Muscle of leg (tissue), 11 donors: ENCODE results near the gene GZMA. TPM values are rescaled to one million over a fixed set of nuclear protein-coding genes. Genes with fewer than 3 reads are reported as not detected.
A peak's percentile ranks its signal among the peaks of the same experiment; 100 is the strongest.
"Not testable (repeated sequence)": the region's sequence is repeated elsewhere in the genome, so short reads cannot be mapped to it uniquely, and the experiment has no call there.

Experiments used
- DNase-seq: peaks from one replicate; pipeline ENCODE4 v3.0.0; 2013
- H3K27ac ChIP-seq: one replicate; pipeline ENCODE4 v1.5.1; 2013; ENCODE audit warnings: mild to moderate bottlenecking, low read length, control low read depth
- H3K27me3 ChIP-seq: one replicate; pipeline ENCODE4 v1.6.1; 2013; ENCODE audit warnings: low read length; ENCODE audit not compliant: control insufficient read depth, insufficient read depth
- H3K36me3 ChIP-seq: one replicate; pipeline ENCODE4 v1.6.1; 2013; ENCODE audit warnings: low read length; ENCODE audit not compliant: control insufficient read depth, insufficient read depth
- H3K4me1 ChIP-seq: one replicate; pipeline ENCODE4 v1.6.1; 2013; ENCODE audit warnings: low read length; ENCODE audit not compliant: control insufficient read depth, insufficient read depth
- H3K4me3 ChIP-seq: one replicate; pipeline ENCODE4 v1.5.1; 2013; ENCODE audit warnings: low read length, control low read depth
- H3K9me3 ChIP-seq: replicated peaks from 2 replicates; pipeline ENCODE4 v1.6.1; 2013; ENCODE audit warnings: low read depth, low read length; ENCODE audit not compliant: control insufficient read depth
- WGBS: methylation state at CpG from one replicate; pipeline ENCODE4 v1.1.5; 2013; ENCODE audit warnings: missing lambda C conversion rate; ENCODE audit not compliant: insufficient coverage; 5-methylcytosine and 5-hydroxymethylcytosine counted together
- polyA plus RNA-seq, 8 donors: library from polyadenylated mRNA; unstranded; fragments of 120-200 nt; gene quantifications; one replicate each; pipeline versions ENCODE4 v1.2.1 to v1.2.3, GENCODE V29; 2013; ENCODE audit warnings: inconsistent platforms in 1 of 8, low replicate concordance in 1 of 8; ENCODE audit not compliant: insufficient read length in 8 of 8, insufficient read depth in 1 of 8
- total RNA-seq: library from RNA; stranded (reverse); fragments of 120-200 nt; gene quantifications from one replicate; pipeline ENCODE4 v1.2.4, GENCODE V29; 2013

Gene GZMA
- total and polyA plus RNA-seq, 9 donors: 0.25 to 2.1 (median 0.85) TPM; not detected in 1

GRCh38 chr5:55105976-55106375 is 3.5 kb downstream of the GZMA start:
- not testable (repeated sequence) for H3K27ac ChIP-seq, H3K36me3 ChIP-seq, H3K9me3 ChIP-seq, H3K27me3 ChIP-seq, H3K4me1 ChIP-seq, H3K4me3 ChIP-seq, DNase-seq

- Histone ChIP-seq H3K4me3 (no peak overlapping the region), H3K4me1 (no peaks in the 10 kb centered on the region), H3K27ac (no peak overlapping the region), H3K36me3 (no peaks in the 10 kb centered on the region), H3K9me3 (no peaks in the 10 kb centered on the region), H3K27me3 (no peaks in the 10 kb centered on the region)
- DNase-seq: no peak
- WGBS: 65% methylated on average over 3 of the region's 3 CpGs
These were observed 6.2 kb downstream of the GZMA start for GRCh38 chr5:55108661-55109060.

DNA sequence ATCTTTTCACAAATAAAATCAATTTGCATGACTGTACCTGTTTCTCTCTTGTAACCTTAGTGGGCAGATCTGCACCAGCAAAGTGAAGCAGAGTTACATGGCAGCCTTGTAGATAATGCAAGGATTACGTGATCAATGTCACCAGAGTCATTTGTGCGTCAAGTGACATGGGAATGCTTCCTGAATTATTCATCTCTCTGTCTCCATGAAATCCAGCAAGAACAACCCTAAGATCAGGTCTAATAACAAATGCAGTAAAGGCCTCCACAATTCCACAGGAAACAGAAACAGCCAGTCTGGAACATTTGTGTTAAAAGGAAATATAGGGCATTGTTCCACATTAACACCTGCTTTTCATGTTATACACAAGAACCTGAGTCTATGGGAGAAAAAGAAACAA is 7.8 kb downstream of the GZMA start:
- Histone ChIP-seq H3K27me3 (no peaks in the 10 kb centered on the region), H3K9me3 (no peaks in the 10 kb centered on the region), H3K27ac (peak overlapping the region; percentile 42), H3K4me3 (no peak overlapping the region), H3K4me1 (no peaks in the 10 kb centered on the region), H3K36me3 (no peaks in the 10 kb centered on the region)
- DNase-seq: peak; percentile 37
- no CpG with 5 or more reads among the region's 2 CpGs for WGBS

DNA sequence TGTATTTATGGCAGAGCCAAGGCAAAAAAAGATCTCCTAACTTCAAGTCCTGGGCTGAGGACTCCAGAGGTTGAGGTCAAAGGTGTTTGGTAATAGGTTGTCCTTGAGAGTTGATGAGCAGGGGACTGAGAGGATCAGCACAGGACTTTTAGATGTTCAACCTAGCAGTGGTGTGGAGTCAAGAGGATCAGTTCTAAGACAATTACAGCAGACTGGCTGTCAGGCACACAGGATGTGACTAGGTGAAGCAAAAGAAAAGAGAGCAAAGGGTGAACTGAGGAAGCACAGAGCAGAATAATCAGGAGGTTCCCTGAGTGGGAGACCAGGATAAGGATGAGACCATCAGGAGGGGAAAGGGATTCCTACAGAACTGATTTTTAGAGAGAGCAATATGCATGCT is 10.9 kb downstream of the GZMA start:
- no peak overlapping the region for H3K4me3 ChIP-seq
- no peak overlapping the region for H3K27ac ChIP-seq
- no peaks in the 10 kb centered on the region for H3K4me1 ChIP-seq
- H3K36me3 ChIP-seq: no peaks in the 10 kb centered on the region
- H3K9me3 ChIP-seq: no peaks in the 10 kb centered on the region
- DNase-seq: no peak
- no peaks in the 10 kb centered on the region for H3K27me3 ChIP-seq

DNA sequence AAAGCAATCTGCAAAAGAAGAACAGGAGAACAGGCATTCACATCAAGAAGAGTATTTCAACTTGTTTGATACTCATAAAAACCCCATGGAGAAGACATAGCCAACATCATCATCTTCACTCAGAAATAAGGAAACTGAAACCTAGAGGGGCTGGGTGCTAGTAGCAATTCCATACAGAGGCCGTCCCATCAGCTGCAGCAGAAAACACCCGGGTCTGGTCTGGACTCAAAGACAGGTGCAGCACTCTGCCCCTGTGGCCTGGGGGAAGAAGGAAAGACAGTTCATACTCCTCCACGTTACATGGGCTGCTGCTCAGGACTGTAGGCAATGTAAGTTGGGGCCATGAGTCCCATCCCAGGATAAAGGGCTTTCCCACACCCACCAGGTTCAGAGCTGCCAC is 11.6 kb downstream of the GZMA start:
- Histone ChIP-seq H3K27ac (no peak overlapping the region), H3K4me3 (no peak overlapping the region), H3K36me3 (no peaks in the 10 kb centered on the region), H3K27me3 (no peaks in the 10 kb centered on the region), H3K9me3 (no peaks in the 10 kb centered on the region), H3K4me1 (no peaks in the 10 kb centered on the region)
- WGBS: no CpG with 5 or more reads among the region's 3 CpGs
- no peak for DNase-seq

DNA sequence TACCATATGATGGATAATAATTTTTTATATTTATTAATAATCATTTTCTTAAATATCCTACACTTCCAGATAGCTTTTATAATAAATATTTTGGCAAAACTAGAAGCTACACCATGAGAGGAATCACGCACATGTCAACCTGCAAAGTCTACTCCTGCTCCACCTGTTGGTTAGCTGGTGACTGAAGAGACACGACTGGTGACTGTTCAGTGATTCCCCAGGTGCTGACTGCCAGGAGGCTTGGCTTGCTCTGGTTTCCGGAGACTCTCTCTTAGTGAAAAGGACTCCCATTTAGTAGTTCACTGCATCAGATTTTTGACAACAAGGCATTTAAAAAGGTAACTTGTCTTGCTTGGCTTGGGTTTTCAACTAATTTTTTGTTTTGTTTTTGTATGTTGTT is 20.9 kb downstream of the GZMA start:
- no peak for DNase-seq
- WGBS: no CpG with 5 or more reads among the region's 3 CpGs
- Histone ChIP-seq H3K4me3 (no peak overlapping the region), H3K4me1 (no peaks in the 10 kb centered on the region), H3K9me3 (no peaks in the 10 kb centered on the region), H3K36me3 (no peaks in the 10 kb centered on the region), H3K27ac (no peak overlapping the region), H3K27me3 (no peaks in the 10 kb centered on the region)

DNA sequence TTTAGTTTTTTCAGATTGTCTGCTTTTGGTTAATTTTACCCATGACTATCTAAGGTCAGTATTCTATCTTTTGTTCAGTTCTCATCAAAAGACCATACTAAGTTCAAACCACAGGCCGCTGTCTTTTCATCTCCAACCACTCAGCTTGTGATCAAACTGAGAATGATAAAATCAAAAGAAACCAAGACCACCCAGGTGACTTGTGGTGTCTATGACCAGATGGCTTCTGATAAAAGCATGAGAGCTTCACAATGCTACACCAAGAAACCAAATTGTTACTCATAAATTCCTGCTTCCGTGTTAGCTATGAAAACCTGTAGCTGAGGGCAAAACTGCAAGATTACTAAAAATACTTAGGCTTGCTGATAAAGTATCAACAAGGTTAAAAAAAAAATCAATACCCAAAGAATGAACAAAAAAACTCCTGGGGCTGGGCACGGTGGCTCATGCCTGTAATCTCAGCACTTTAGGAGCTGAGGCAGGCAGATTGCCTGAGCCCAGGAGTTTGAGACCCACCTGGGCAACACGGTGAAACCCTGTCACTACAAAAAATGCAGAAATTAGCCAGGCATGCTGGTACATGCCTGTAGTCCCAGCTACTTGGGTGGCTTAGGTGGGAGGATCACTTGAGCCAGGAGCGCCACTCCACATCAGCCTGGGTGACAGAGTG is 31.7 kb downstream of the GZMA start:
- no peak for DNase-seq
- no peak overlapping the region for H3K4me3 ChIP-seq
- WGBS: 80% methylated on average over 3 of the region's 5 CpGs
- no peaks in the 10 kb centered on the region for H3K27me3 ChIP-seq
- peaks cover 2% of the 10 kb centered on the region for H3K9me3 ChIP-seq
- H3K4me1 ChIP-seq: no peaks in the 10 kb centered on the region
- no peaks in the 10 kb centered on the region for H3K36me3 ChIP-seq
- no peak overlapping the region for H3K27ac ChIP-seq

- no peak for DNase-seq
- H3K27ac ChIP-seq: no peak overlapping the region
- no peaks in the 10 kb centered on the region for H3K4me1 ChIP-seq
- WGBS: no CpG with 5 or more reads among the region's 3 CpGs
- H3K4me3 ChIP-seq: no peak overlapping the region
- no peaks in the 10 kb centered on the region for H3K9me3 ChIP-seq
- no peaks in the 10 kb centered on the region for H3K36me3 ChIP-seq
- no peaks in the 10 kb centered on the region for H3K27me3 ChIP-seq
These were observed 34.1 kb downstream of the GZMA start for GRCh38 chr5:55136521-55136920.

DNA sequence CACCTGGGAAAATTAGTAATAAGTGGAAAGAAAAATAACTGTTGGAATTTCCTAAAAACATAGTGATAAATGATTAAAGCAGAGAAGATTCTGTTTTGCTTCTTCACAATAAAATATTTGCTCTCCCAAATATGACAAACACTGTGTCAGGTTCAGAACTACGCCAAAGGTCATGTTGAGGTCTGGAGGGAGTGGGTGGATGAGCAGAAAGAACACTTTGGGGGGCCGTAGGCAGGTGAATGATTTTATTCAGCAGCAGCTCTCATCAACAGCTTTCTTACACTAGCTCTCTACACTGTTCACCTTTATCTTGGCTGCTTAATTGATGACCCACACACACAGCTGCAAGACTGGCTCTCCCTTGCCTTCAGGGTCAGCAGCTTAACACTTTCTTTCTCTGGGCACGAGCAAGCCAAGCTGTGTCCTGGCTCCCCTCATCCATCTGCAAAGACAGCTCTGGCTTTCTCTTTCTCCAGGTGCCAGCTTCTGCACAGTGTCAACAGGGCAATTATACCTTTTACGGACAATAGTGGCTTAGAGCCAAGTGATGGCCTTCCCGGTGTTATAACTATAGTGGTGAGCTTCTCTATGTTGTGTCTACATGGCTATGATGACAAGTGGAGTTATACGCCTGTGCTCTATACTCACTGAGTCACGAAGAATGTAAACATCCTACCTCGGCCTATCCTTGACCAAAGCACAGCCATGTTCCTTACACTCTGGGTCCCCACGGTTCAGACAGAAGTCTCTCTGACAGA is 38.6 kb downstream of the GZMA start:
- H3K4me1 ChIP-seq: no peaks in the 10 kb centered on the region
- H3K4me3 ChIP-seq: no peak overlapping the region
- H3K27ac ChIP-seq: no peak overlapping the region
- H3K36me3 ChIP-seq: no peaks in the 10 kb centered on the region
- no peak for DNase-seq
- H3K27me3 ChIP-seq: peaks cover 2% of the 10 kb centered on the region
- WGBS: 8% methylated on average over 1 of the region's 9 CpGs
- H3K9me3 ChIP-seq: no peaks in the 10 kb centered on the region

- no peak overlapping the region for H3K4me3 ChIP-seq
- H3K27me3 ChIP-seq: peaks cover 2% of the 10 kb centered on the region
- WGBS: 96% methylated on average over 4 of the region's 9 CpGs
- H3K9me3 ChIP-seq: no peaks in the 10 kb centered on the region
- H3K4me1 ChIP-seq: peaks cover 3% of the 10 kb centered on the region
- H3K36me3 ChIP-seq: no peaks in the 10 kb centered on the region
- DNase-seq: no peak
- no peak overlapping the region for H3K27ac ChIP-seq
These were observed 39.7 kb downstream of the GZMA start for GRCh38 chr5:55141945-55142690.
